K562 (cell line): ENCODE results near the gene PSAP. TPM values are rescaled to one million over a fixed set of nuclear protein-coding genes. Genes with fewer than 3 reads are reported as not detected.

Source experiments
- ATAC-seq: fragments of 200-7000 bp; cut with Tn5 transposase; 3 replicates; pipeline ENCODE4 v1.9.1; 2020; ENCODE audit warnings: moderate library complexity
- BruUV-seq: library from RNA; stranded (reverse); fragments of 400-500 nt; replicated peaks from 2 replicates; lab custom pipeline; 2021; lab: Mats Ljungman, UMichigan
- CTCF ChIA-PET: fragments of 300-600 bp; formaldehyde crosslinking; extraction: SDS; loops from one replicate; lab custom pipeline; 2021; ENCODE audit warnings: low intra/inter-chr PET ratio; lab: Yijun Ruan, JAX
- POLR2A ChIA-PET: fragments of 300-600, 350-650 bp; sonication (Branson Sonifier 250); formaldehyde crosslinking; extraction: SDS; loops from one replicate; lab custom pipeline; 2021; ENCODE audit warnings: antibody characterized with exemption, inconsistent platforms; lab: Yijun Ruan, JAX
- DNase-seq, 4 experiments: peaks; one replicate each; pipeline versions ENCODE4 v3.0.0 to v3.0.0-alpha.2; 2011 to 2018; ENCODE audit warnings: low spot score in 3 of 4, mixed read lengths in 3 of 4; ENCODE audit errors: extremely low read depth in 1 of 4
- FAIRE-seq: peaks from 2 replicates; lab custom pipeline; 2011; peaks lifted over from hg19 to GRCh38; lab: Jason Lieb, UNC
- H2AFZ ChIP-seq: 2 replicates; pipeline ENCODE4 v1.6.0; 2011; ENCODE audit warnings: low read depth, low read length, control low read depth, inconsistent platforms
- H3K27ac ChIP-seq: fragments of 200-600 bp; 3 replicates; pipeline ENCODE4 v1.8.0; 2011; ENCODE audit warnings: low read depth, mild to moderate bottlenecking, control low read depth, inconsistent platforms, low read length, moderate library complexity, mixed read lengths; ENCODE audit errors: extremely low read depth
- H3K27me3 ChIP-seq, 2 experiments: fragments of 300-600 bp in 1 of 2; 2 replicates in 1 of 2; 3 replicates in 1 of 2; pipeline versions ENCODE4 v1.6.0 to v1.8.0; 2011; ENCODE audit warnings: inconsistent platforms in 2 of 2, low read length in 2 of 2, mild to moderate bottlenecking in 1 of 2, mixed read lengths in 1 of 2, moderate library complexity in 1 of 2; ENCODE audit not compliant: control insufficient read depth in 2 of 2, insufficient read depth in 2 of 2
- H3K36me3 ChIP-seq: fragments of 300-600 bp; 3 replicates; pipeline ENCODE4 v1.8.0; 2011; ENCODE audit warnings: mild to moderate bottlenecking, low read length, inconsistent platforms; ENCODE audit not compliant: control insufficient read depth, insufficient read depth
- H3K4me1 ChIP-seq, 2 experiments: fragments of 200-600 bp in 1 of 2; replicated peaks in 1 of 2; 2 replicates in 1 of 2; 3 replicates in 1 of 2; pipeline versions ENCODE4 v1.5.1 to v1.8.0; 2011; ENCODE audit warnings: inconsistent platforms in 2 of 2, low read length in 2 of 2, mild to moderate bottlenecking in 1 of 2, mixed read lengths in 1 of 2, moderate library complexity in 1 of 2; ENCODE audit not compliant: control insufficient read depth in 2 of 2, insufficient read depth in 2 of 2
- H3K4me2 ChIP-seq: 2 replicates; pipeline ENCODE4 v1.6.1; 2011; ENCODE audit warnings: low read length, control low read depth, inconsistent platforms, mixed read lengths; ENCODE audit not compliant: insufficient read depth
- H3K4me3 ChIP-seq: fragments of 200-600 bp; sonication (generic), shearing (Covaris generic); 2 replicates; pipeline ENCODE4 v1.5.1; 2016; ENCODE audit warnings: control low read depth, inconsistent platforms
- H3K79me2 ChIP-seq: fragments of 200-600 bp; 3 replicates; pipeline ENCODE4 v1.8.0; 2011; ENCODE audit warnings: low read length, inconsistent platforms; ENCODE audit not compliant: control insufficient read depth, insufficient read depth
- H3K9ac ChIP-seq, 2 experiments: 2 replicates each; pipeline versions ENCODE4 v1.6.0 to v1.6.1; 2011; ENCODE audit warnings: low read depth in 2 of 2, low read length in 2 of 2, control low read depth in 1 of 2, inconsistent platforms in 1 of 2, mild to moderate bottlenecking in 1 of 2, mixed read lengths in 1 of 2; ENCODE audit not compliant: insufficient read depth in 1 of 2
- H3K9me1 ChIP-seq: one replicate; pipeline ENCODE4 v1.6.0; 2011; ENCODE audit warnings: inconsistent platforms, mild to moderate bottlenecking, low read length, moderate library complexity; ENCODE audit not compliant: control insufficient read depth, insufficient read depth
- H3K9me3 ChIP-seq: replicated peaks from 2 replicates; pipeline ENCODE4 v1.5.1; 2011; ENCODE audit warnings: low read depth, low read length, inconsistent platforms; ENCODE audit not compliant: control insufficient read depth, insufficient read depth
- H4K20me1 ChIP-seq: replicated peaks from 2 replicates; pipeline ENCODE4 v1.6.1; 2011; ENCODE audit warnings: low read length, inconsistent platforms, mixed read lengths; ENCODE audit not compliant: control insufficient read depth, insufficient read depth
- CHD2 ChIP-seq: IDR thresholded peaks from 2 replicates; pipeline ENCODE4 v1.6.1; 2011; ENCODE audit warnings: low read depth, low read length
- SFPQ ChIP-seq: fragments of 200-400 bp; formaldehyde crosslinking; IDR thresholded peaks from 2 replicates; pipeline ENCODE4 v1.6.1; 2017; ENCODE audit warnings: mild to moderate bottlenecking, low read depth, low read length, moderate library complexity
- SIX5 ChIP-seq, 2 experiments: IDR thresholded peaks; 2 replicates each; pipeline ENCODE4 v1.6.1; 2011; ENCODE audit warnings: low read length in 2 of 2, borderline replicate concordance in 1 of 2, low read depth in 1 of 2, mild to moderate bottlenecking in 1 of 2, moderate library complexity in 1 of 2; ENCODE audit not compliant: insufficient read depth in 1 of 2
- ZNF57 ChIP-seq: fragments of 450-650 bp; formaldehyde crosslinking; IDR thresholded peaks from 2 replicates; pipeline ENCODE4 v1.4.0; 2020; ENCODE audit warnings: mild to moderate bottlenecking, moderate library complexity
- WGBS: fragments of 100-300 bp; shearing (Covaris generic); methylation state at CpG from one replicate; pipeline ENCODE4 v1.1.6; 2016; ENCODE audit warnings: low coverage, mixed read lengths; ENCODE audit not compliant: insufficient coverage; ENCODE audit errors: missing lambda C conversion rate; 5-methylcytosine and 5-hydroxymethylcytosine counted together
- in situ Hi-C: fragments of 300-500 bp; cut with MboI; formaldehyde crosslinking; loops from 4 replicates; pipeline ENCODE4 v1.15.0; 2018; ENCODE audit warnings: inconsistent platforms, mixed read lengths
- intact Hi-C: fragments of 100-400 bp; cut with micrococcal nuclease; formaldehyde crosslinking; loops from 2 replicates; pipeline ENCODE4 v1.14.2; 2022
- polyA plus RNA-seq, 8 experiments: library from polyadenylated mRNA; depleted of rRNA in 4 of 8; stranded (reverse) in 5 of 8; unstranded in 3 of 8; fragments of >200 nt; fragmentation: Nextera tagmentation in 2 of 8; fragmentation: Illumina TruSeq in 1 of 8; extraction: Ambion mirVana in 2 of 8; extraction: Trizol in 1 of 8; gene quantifications; 2 replicates each; pipeline versions ENCODE4 v1.2.1 to v1.2.3, GENCODE V29; 2011 to 2014; ENCODE audit warnings: inconsistent platforms in 1 of 8, missing spikeins in 1 of 8
- total RNA-seq, 7 experiments: library from RNA; depleted of rRNA in 6 of 7; stranded (reverse); fragments of >200 nt in 6 of 7; fragmentation: Illumina TruSeq in 2 of 7; extraction: Trizol in 2 of 7; gene quantifications; 2 replicates each; pipeline versions ENCODE4 v1.2.1 to v1.2.3, GENCODE V29; 2011 to 2021; ENCODE audit warnings: low replicate concordance in 1 of 7
- TF ChIP-seq, protein P1 (sequence below): fragments of 450-650 bp; IDR thresholded peaks from 2 replicates; pipeline ENCODE4 v1.6.1; 2016
- TF ChIP-seq, protein P2 (sequence below): sonication (generic); formaldehyde crosslinking; IDR thresholded peaks from 2 replicates; pipeline ENCODE4 v1.8.0; 2022; ENCODE audit warnings: mild to moderate bottlenecking, missing genetic modification reagents
- TF ChIP-seq, protein P3 (sequence below): fragments of 450-650 bp; IDR thresholded peaks from 2 replicates; pipeline ENCODE4 v1.6.1; 2018; ENCODE audit not compliant: partially characterized antibody

Gene PSAP
- total and polyA plus RNA-seq, 9 of the 15 experiments (the other 6 are each of a cell fraction or from before 2014, with no cell fraction given): 245 to 700 (median 429) TPM

DNA sequence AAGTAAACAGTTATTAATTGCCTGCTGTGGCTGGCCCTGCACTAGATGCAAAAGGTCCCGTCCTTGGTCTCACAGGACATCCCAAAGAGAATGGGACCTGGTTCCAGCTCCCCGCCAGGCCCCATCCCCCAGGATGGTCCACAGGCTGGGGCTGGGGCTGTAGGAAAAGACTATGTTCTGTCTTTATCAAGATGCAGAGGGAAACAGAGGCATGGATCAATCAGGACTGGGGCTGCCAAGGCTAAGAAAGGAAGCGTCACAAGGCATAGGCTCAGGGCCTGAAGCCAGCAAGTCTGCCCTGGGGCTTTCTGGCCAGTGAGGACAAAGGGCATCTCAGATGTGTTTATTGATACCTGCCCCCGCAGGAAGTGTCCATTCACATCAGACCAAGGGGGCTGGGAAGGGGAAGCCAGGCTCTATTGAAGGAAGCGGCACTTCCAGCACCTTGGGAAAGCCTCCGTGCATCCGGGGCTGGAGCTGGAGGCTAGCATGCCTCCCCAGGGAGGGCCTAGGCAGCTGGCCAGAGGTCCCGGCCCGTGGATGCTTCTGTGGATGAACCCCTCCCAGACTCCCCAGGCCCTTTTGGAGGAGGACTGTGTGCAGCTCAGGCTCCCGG lies 83.5 kb downstream of the PSAP start:
- ChIA-PET CTCF (no interaction called here), POLR2A (interaction anchor here (0.5 to 1.2 kb wide), 11 partner anchors 8 to 208 kb away, joined by 3 to 6 read pairs (median 3); no protein-coding TSS in a partner anchor)
- WGBS: 56% methylated on average over 10 of the region's 10 CpGs
- Histone ChIP-seq H3K4me2 (no peak overlapping the region), H3K4me1 (peaks cover 37 to 38% of the 10 kb centered on the region in 2 experiments), H4K20me1 (no peaks in the 10 kb centered on the region; the same call in none of the 2 replicates), H2AFZ (no peak overlapping the region), H3K9ac (no peak overlapping the region), H3K36me3 (no peaks in the 10 kb centered on the region), H3K4me3 (no peak overlapping the region), H3K9me1 (no peaks in the 10 kb centered on the region), H3K79me2 (no peaks in the 10 kb centered on the region), H3K27me3 (no peaks in the 10 kb centered on the region), H3K9me3 (no peaks in the 10 kb centered on the region), H3K27ac (no peak overlapping the region)
- no TSS peak for BruUV-seq
- no peak for FAIRE-seq
- intact Hi-C loops (no loop called here), in situ Hi-C loops (no loop called here)
- DNase-seq: no peak
- ATAC-seq: no peak
- TF ChIP-seq, protein P1, sequence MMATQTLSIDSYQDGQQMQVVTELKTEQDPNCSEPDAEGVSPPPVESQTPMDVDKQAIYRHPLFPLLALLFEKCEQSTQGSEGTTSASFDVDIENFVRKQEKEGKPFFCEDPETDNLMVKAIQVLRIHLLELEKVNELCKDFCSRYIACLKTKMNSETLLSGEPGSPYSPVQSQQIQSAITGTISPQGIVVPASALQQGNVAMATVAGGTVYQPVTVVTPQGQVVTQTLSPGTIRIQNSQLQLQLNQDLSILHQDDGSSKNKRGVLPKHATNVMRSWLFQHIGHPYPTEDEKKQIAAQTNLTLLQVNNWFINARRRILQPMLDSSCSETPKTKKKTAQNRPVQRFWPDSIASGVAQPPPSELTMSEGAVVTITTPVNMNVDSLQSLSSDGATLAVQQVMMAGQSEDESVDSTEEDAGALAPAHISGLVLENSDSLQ: peak; percentile 71
- TF ChIP-seq SFPQ (no peak), SIX5 (IDR thresholded peaks at IDR 0.05; ENCODE audit: borderline replicate concordance in 1 of 2, insufficient read depth in 1 of 2, low read depth in 1 of 2, low read length in 2 of 2) (no peak), ZNF57 (no peak), CHD2 (no peak)
- TF ChIP-seq, protein P2, sequence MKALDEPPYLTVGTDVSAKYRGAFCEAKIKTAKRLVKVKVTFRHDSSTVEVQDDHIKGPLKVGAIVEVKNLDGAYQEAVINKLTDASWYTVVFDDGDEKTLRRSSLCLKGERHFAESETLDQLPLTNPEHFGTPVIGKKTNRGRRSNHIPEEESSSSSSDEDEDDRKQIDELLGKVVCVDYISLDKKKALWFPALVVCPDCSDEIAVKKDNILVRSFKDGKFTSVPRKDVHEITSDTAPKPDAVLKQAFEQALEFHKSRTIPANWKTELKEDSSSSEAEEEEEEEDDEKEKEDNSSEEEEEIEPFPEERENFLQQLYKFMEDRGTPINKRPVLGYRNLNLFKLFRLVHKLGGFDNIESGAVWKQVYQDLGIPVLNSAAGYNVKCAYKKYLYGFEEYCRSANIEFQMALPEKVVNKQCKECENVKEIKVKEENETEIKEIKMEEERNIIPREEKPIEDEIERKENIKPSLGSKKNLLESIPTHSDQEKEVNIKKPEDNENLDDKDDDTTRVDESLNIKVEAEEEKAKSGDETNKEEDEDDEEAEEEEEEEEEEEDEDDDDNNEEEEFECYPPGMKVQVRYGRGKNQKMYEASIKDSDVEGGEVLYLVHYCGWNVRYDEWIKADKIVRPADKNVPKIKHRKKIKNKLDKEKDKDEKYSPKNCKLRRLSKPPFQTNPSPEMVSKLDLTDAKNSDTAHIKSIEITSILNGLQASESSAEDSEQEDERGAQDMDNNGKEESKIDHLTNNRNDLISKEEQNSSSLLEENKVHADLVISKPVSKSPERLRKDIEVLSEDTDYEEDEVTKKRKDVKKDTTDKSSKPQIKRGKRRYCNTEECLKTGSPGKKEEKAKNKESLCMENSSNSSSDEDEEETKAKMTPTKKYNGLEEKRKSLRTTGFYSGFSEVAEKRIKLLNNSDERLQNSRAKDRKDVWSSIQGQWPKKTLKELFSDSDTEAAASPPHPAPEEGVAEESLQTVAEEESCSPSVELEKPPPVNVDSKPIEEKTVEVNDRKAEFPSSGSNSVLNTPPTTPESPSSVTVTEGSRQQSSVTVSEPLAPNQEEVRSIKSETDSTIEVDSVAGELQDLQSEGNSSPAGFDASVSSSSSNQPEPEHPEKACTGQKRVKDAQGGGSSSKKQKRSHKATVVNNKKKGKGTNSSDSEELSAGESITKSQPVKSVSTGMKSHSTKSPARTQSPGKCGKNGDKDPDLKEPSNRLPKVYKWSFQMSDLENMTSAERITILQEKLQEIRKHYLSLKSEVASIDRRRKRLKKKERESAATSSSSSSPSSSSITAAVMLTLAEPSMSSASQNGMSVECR (CRISPR knock-in tag): 0 out of 2 replicates have a peak, but pooled peaks have one; percentile 63
- TF ChIP-seq, protein P3, sequence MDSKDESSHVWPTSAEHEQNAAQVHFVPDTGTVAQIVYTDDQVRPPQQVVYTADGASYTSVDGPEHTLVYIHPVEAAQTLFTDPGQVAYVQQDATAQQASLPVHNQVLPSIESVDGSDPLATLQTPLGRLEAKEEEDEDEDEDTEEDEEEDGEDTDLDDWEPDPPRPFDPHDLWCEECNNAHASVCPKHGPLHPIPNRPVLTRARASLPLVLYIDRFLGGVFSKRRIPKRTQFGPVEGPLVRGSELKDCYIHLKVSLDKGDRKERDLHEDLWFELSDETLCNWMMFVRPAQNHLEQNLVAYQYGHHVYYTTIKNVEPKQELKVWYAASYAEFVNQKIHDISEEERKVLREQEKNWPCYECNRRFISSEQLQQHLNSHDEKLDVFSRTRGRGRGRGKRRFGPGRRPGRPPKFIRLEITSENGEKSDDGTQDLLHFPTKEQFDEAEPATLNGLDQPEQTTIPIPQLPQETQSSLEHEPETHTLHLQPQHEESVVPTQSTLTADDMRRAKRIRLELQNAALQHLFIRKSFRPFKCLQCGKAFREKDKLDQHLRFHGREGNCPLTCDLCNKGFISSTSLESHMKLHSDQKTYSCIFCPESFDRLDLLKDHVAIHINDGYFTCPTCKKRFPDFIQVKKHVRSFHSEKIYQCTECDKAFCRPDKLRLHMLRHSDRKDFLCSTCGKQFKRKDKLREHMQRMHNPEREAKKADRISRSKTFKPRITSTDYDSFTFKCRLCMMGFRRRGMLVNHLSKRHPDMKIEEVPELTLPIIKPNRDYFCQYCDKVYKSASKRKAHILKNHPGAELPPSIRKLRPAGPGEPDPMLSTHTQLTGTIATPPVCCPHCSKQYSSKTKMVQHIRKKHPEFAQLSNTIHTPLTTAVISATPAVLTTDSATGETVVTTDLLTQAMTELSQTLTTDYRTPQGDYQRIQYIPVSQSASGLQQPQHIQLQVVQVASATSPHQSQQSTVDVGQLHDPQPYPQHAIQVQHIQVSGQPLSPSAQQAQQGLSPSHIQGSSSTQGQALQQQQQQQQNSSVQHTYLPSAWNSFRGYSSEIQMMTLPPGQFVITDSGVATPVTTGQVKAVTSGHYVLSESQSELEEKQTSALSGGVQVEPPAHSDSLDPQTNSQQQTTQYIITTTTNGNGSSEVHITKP: peak; percentile 40
